BLaER1 treated with 17β-estradiol and CSF1 and Interleukin-3, amounts not matched to agents 10 nM and 100 nM (cell line): ENCODE measurements around the gene MGAT4B.

Experiments
- H3K27ac ChIP-seq, 11 experiments: shearing (Covaris generic); formaldehyde crosslinking; 2 replicates each; pipeline ENCODE4 v1.8.1; 2022
- H3K27me3 ChIP-seq, 11 experiments: shearing (Covaris generic); formaldehyde crosslinking; 2 replicates each; pipeline ENCODE4 v1.8.1; 2022
- H3K36me3 ChIP-seq, 11 experiments: shearing (Covaris generic); formaldehyde crosslinking; 2 replicates each; pipeline ENCODE4 v1.8.1; 2022
- H3K4me1 ChIP-seq, 10 experiments: shearing (Covaris generic); formaldehyde crosslinking; 2 replicates each; pipeline ENCODE4 v1.8.1; 2022
- H3K4me2 ChIP-seq, 11 experiments: shearing (Covaris generic); formaldehyde crosslinking; 2 replicates each; pipeline ENCODE4 v1.8.1; 2022
- H3K4me3 ChIP-seq, 10 experiments: shearing (Covaris generic); formaldehyde crosslinking; 2 replicates each; pipeline ENCODE4 v1.8.1; 2022
- H3K9ac ChIP-seq, 11 experiments: shearing (Covaris generic); formaldehyde crosslinking; 2 replicates each; pipeline ENCODE4 v1.8.1; 2022
- H3K9me3 ChIP-seq, 11 experiments: shearing (Covaris generic); formaldehyde crosslinking; replicated peaks in 1 of 11; 2 replicates each; pipeline ENCODE4 v1.8.1; 2022
- H4K20me1 ChIP-seq, 11 experiments: shearing (Covaris generic); formaldehyde crosslinking; 2 replicates each; pipeline ENCODE4 v1.8.1; 2022
- Cebpa-rat ChIP-seq, 11 experiments: shearing (Covaris generic); IDR thresholded peaks; 2 replicates each; pipeline ENCODE4 v1.8.1; 2022

The MGAT4B gene

DNA sequence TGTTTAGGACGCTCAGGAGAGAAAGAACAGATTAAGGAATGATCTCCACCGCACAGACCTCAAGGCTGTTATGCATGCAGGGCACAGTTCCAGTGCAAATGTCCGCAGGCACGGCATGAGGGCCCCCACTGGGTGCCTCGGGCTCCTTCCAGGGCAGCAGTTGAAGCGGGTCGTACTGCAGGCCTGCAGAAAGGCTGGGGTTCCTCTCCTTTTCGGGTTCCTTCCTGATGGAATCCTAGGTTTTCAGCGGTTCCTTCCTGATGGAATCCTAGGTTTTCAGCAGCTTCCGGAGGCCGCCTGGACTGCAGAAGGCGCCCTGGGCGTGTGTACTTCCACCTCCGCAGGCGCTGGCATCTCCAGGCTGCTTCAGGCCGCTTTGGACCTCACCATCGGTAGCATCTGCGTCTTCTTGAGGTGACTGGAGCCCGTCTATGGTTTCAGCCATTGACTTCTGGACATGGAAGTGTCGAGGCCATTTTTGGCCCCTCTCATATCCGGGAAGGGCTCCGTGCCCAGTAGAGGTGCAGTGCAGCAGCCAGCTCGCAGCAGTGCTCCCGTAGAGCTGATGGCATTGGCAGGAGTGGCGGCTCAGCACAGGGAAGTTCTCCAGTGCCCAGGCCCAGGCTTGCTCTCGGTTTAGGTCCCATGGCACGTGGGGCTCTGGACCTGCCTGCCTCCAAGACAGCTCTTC, 5.6 kb upstream of the MGAT4B start:
- H3K4me3 ChIP-seq: no peak overlapping the region
- H3K9ac ChIP-seq: no peak overlapping the region
- H3K4me1 ChIP-seq: peaks cover 17 to 21% (median 18%) of the 10 kb centered on the region in 10 experiments
- H3K36me3 ChIP-seq: peaks cover 30 to 52% (median 42%) of the 10 kb centered on the region in 11 experiments
- H3K27me3 ChIP-seq: peaks cover 14 to 20% (median 19%) of the 10 kb centered on the region in 11 experiments
- H3K27ac ChIP-seq: no peak overlapping the region
- no peak for TF ChIP-seq Cebpa-rat (IDR thresholded peaks at IDR 0.05)
- no peak overlapping the region for H3K4me2 ChIP-seq
- peaks cover 0 to 7% (median 0%) of the 10 kb centered on the region in 11 experiments; a peak in 7 of 22 replicates for H3K9me3 ChIP-seq
- peaks cover 0 to 24% (median 0%) of the 10 kb centered on the region in 11 experiments; a peak in 6 of 22 replicates for H4K20me1 ChIP-seq

DNA sequence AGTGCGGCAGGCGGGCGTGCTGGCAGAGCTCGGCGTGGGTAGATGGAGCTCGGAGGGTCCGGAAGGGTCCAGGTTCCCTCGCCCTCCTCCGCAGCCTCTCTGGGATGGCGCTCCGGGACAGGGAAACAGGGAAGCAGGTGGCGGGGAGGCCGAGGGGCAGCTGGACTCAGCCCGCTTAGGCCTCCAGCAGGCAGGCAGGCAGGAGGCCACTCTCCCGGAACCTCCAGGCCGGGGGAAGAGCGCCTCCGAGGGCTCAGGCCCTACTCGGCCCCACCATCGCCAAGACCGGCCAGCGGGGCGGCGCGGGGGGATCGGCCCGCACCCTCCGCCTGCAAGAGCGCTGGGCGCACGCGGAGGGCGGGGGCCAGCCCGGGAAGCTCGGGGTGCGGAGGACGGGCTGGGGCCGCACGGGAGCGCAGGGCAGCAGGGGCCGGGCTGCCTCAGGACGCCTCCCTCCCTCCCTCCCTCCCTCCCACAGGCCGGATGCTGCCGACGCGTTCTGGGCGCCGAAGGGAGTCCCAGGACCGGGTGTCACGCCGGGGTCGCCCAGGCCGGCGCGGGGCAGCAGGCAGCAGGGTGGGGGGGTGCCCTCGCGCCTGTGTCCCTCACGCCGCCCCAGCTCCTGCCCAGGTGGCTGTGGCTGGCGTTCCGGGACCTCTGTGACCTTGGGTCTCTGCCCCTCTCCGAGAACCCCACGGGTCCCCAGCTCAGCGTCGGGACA, 977 bp downstream of the MGAT4B start:
- Histone ChIP-seq H3K9me3 (peaks cover 0 to 1% (median 0%) of the 10 kb centered on the region in 11 experiments; a peak in 4 of 22 replicates), H3K4me2 (peak overlapping the region; percentile 89 to 100 (median 96)), H3K27ac (peak overlapping the region; percentile 82 to 92 (median 86)), H3K4me3 (peak overlapping the region; percentile 73 to 87 (median 77)), H3K36me3 (peaks cover 0 to 15% (median 8%) of the 10 kb centered on the region in 11 experiments; a peak in 15 of 22 replicates), H3K27me3 (no peaks in the 10 kb centered on the region), H3K4me1 (peaks cover 48 to 60% (median 52%) of the 10 kb centered on the region in 10 experiments), H3K9ac (peak overlapping the region; percentile 85 to 95 (median 89)), H4K20me1 (peaks cover 38 to 55% (median 50%) of the 10 kb centered on the region in 11 experiments)
- TF ChIP-seq Cebpa-rat (IDR thresholded peaks at IDR 0.05): no peak

DNA sequence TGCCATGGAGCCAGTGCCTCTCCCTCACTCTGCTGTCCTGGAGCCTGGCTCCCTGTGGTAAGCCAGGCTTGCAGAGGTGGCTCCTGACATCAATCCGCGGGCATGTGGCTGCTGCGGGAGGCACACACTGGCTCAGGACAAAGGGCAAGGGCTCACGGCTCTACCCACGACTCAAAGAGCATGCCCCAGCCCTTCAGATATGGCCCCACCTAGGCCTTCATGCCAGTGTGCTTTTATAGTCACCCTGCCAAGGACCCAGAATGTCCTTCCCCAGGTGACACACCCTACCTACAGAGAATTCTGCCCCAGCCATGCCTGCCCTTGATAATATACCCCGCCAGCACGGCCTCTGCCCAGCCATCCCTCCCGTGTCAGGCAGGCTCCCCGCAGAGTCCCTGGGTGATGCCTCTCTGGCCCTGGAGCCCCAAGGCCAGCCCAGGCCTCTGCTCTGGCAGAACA, 1.6 kb downstream of the MGAT4B start:
- peak overlapping the region; percentile 89 to 100 (median 96) for H3K4me2 ChIP-seq
- H3K4me3 ChIP-seq: peak overlapping the region; percentile 73 to 87 (median 77)
- H3K4me1 ChIP-seq: peaks cover 48 to 60% (median 52%) of the 10 kb centered on the region in 10 experiments
- peak overlapping the region; percentile 85 to 95 (median 89) for H3K9ac ChIP-seq
- peaks cover under 1 to 20% (median 14%) of the 10 kb centered on the region in 11 experiments for H3K36me3 ChIP-seq
- peak overlapping the region; percentile 82 to 92 (median 86) for H3K27ac ChIP-seq
- H3K9me3 ChIP-seq: no peaks in the 10 kb centered on the region
- no peak for TF ChIP-seq Cebpa-rat (IDR thresholded peaks at IDR 0.05)
- H4K20me1 ChIP-seq: peaks cover 38 to 61% (median 54%) of the 10 kb centered on the region in 11 experiments
- no peaks in the 10 kb centered on the region for H3K27me3 ChIP-seq

DNA sequence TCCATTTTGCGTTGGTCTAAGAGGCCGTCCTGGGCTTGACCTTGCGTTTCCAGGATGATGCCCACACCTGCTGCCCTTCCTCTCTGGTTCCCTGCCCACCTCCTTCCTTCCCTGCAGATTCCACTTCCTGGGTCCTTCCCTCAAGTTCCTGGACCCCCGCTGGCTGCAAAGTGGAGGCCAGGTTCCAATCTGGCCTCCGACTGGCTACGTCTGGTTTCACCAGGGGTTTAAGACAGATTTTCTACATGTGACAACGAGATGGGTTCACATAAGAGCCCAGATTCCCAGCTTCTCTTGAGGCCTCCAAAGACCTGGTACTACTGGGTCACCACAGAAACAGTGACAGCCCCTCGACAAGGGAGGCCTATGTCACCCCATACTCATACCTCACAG, 2.1 kb downstream of the MGAT4B start:
- H3K27me3 ChIP-seq: no peaks in the 10 kb centered on the region
- peak overlapping the region; percentile 85 to 95 (median 89); a peak in 21 of 22 replicates for H3K9ac ChIP-seq
- H4K20me1 ChIP-seq: peaks cover 39 to 66% (median 59%) of the 10 kb centered on the region in 11 experiments
- H3K4me1 ChIP-seq: peaks cover 48 to 60% (median 52%) of the 10 kb centered on the region in 10 experiments
- peak overlapping the region; percentile 89 to 100 (median 96) for H3K4me2 ChIP-seq
- no peaks in the 10 kb centered on the region for H3K9me3 ChIP-seq
- TF ChIP-seq Cebpa-rat (IDR thresholded peaks at IDR 0.05): no peak
- peak overlapping the region; percentile 73 to 87 (median 77) for H3K4me3 ChIP-seq
- peaks cover 6 to 26% (median 19%) of the 10 kb centered on the region in 11 experiments for H3K36me3 ChIP-seq
- H3K27ac ChIP-seq: peak overlapping the region in 10 of 11 experiments; percentile 13 to 92 (median 85); a peak in 20 of 22 replicates

DNA sequence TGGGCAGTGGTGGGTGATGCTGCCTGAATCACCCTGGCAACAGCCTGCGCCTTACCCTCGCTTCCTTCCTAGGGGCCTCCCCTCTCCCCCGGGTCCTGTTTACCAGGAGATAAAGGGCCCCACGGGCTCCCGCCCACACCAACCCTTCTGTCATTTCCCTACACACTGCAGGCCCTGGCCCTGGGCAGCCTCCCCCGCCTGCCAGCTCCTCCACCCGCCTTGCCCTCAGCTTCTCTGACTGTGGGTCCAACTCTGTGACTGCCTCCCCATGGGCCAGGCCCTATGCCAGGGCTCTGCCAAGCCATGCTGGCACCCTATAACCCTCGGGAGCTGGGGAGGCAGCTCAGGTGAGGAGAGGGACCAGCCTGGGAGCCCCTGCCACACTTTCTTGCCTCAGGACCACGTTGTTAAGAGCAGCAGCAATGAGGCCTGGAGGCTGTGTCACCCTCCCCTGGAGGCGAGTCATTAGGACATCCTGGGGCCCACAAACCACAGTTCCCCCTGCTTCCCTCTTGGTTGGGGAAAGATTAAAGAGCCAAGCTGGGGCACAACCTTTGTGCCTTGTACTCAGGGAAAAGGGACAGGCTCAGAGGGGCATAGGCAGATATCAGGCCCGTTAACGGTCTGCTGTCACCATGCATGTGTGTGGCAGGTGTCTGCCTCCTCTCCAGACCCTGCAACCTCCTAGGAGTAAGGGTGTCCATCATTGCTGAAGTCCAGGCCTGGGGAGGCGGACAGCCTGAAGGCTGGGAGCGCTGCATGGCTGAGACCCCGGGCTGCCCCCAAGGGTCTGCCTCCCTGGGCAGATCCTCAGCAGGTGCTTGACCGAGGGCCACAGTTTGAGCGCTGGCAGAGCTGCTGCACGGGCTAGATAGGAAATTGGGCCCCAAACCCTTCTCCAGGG, 2.8 kb downstream of the MGAT4B start:
- H3K36me3 ChIP-seq: peaks cover 13 to 32% (median 26%) of the 10 kb centered on the region in 11 experiments
- peaks cover 43 to 72% (median 66%) of the 10 kb centered on the region in 11 experiments for H4K20me1 ChIP-seq
- H3K9me3 ChIP-seq: no peaks in the 10 kb centered on the region
- H3K4me1 ChIP-seq: peaks cover 48 to 60% (median 52%) of the 10 kb centered on the region in 10 experiments
- H3K4me2 ChIP-seq: peak overlapping the region; percentile 89 to 100 (median 96)
- peak overlapping the region; percentile 73 to 87 (median 77) for H3K4me3 ChIP-seq
- TF ChIP-seq Cebpa-rat (IDR thresholded peaks at IDR 0.05): no peak; a peak in 1 of 22 replicates
- H3K27me3 ChIP-seq: no peaks in the 10 kb centered on the region
- H3K9ac ChIP-seq: peak overlapping the region; percentile 85 to 95 (median 89)
- peak overlapping the region; percentile 13 to 92 (median 84); a peak in 20 of 22 replicates for H3K27ac ChIP-seq

DNA sequence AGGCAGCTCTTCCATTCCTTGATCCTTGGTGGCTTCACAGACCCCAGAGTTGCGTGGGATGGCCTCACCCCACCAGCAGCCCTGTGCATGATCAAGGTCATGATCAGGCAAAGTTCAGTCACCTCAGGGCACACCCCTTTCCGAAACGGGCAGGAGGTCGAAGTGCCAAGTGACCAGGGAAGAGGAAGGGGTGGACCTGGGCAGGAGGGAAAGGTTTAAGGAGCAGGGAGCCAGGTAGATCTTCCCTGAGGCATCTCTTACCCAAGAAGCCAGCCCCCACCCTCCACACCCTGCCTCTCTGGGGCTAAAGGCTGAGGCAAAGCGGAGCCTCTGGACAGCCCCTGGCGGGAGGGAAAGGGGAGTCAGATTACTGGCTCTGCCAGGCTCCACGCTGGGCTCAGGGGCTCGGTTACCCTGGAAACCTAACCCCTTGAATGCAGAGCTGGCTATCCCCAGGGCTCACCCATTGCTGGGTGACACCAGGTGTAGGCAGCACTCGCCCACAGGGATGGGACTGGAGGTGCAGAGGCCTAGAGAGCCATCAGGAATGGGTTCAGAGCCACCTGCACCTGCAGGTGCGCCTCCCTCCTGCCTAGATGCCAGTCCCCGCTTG, 3.6 kb downstream of the MGAT4B start:
- H3K27ac ChIP-seq: peak overlapping the region in 8 of 11 experiments; percentile 23 to 53 (median 36); a peak in 8 of 22 replicates
- no peaks in the 10 kb centered on the region for H3K27me3 ChIP-seq
- no peak for TF ChIP-seq Cebpa-rat (IDR thresholded peaks at IDR 0.05)
- H3K4me2 ChIP-seq: peak overlapping the region; percentile 89 to 100 (median 96)
- peaks cover 45 to 57% (median 50%) of the 10 kb centered on the region in 10 experiments for H3K4me1 ChIP-seq
- peaks cover 43 to 80% (median 63%) of the 10 kb centered on the region in 11 experiments for H4K20me1 ChIP-seq
- H3K9ac ChIP-seq: peak overlapping the region in 10 of 11 experiments; percentile 22 to 90 (median 45); a peak in 16 of 22 replicates
- peak overlapping the region in 1 of 10 experiments; percentile 15; a peak in 2 of 20 replicates for H3K4me3 ChIP-seq
- peaks cover 21 to 41% (median 34%) of the 10 kb centered on the region in 11 experiments for H3K36me3 ChIP-seq
- no peaks in the 10 kb centered on the region for H3K9me3 ChIP-seq

DNA sequence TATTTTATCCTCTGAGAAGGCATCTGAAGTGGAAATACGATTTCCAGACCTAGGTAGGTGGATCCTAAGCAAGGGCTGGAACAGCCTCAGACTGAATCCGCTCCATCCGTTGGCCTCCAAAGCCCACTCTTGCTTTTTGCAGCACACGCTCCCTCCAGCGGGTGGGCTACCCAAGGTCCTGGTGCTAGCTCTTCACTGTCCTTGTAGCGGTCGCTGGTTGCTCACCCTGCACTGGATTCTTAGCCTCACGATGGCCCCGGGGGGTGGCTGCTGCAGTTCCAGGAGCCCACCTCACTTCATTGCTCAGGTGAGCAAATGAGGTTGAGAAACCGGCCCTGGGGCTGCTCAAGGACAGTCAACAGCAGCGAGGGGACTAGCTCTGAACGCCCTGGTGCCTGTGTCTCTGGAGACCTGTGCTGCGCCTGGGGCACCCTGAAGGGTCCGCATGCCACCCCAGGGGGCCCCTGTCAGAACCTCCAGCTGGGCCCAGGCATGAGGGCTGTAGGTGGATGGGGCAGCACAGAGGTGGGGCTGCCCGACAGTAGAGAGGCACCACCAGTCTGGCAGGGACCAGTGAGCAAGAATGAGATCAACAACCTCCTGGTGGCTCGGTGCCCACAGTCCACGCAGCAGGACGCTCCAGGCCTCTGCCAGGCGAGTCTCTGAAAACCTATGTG, 4.3 kb downstream of the MGAT4B start:
- Histone ChIP-seq H3K27me3 (no peaks in the 10 kb centered on the region), H3K4me3 (no peak overlapping the region; a peak in 1 of 20 replicates), H3K9ac (peak overlapping the region in 9 of 11 experiments; percentile 22 to 90 (median 45); a peak in 11 of 22 replicates), H4K20me1 (peaks cover 43 to 84% (median 69%) of the 10 kb centered on the region in 11 experiments), H3K4me2 (peak overlapping the region; percentile 89 to 100 (median 96)), H3K36me3 (peaks cover 27 to 48% (median 41%) of the 10 kb centered on the region in 11 experiments), H3K4me1 (peaks cover 40 to 51% (median 46%) of the 10 kb centered on the region in 10 experiments), H3K9me3 (no peaks in the 10 kb centered on the region), H3K27ac (peak overlapping the region in 4 of 11 experiments; percentile 34 to 53 (median 43); a peak in 2 of 22 replicates)
- TF ChIP-seq Cebpa-rat (IDR thresholded peaks at IDR 0.05): no peak
